ENCODE data around the gene GALNT7.

- TF ChIP-seq CTCF (conservative IDR thresholded peaks at IDR 0.05; ENCODE audit: low read depth, low read length) (no peak), EZH2phosphoT487 (IDR thresholded peaks at IDR 0.05; ENCODE audit: borderline replicate concordance, low read length) (no peak), EZH2 (IDR thresholded peaks at IDR 0.05; ENCODE audit: low read length, unreplicated experiment) (no peak)
These were observed 8.6 kb downstream of the GALNT7 start for GRCh38 chr4:173177232-173177631.

Data from PC-3 (cell line).